Putamen (tissue), 1 donor: ENCODE results near the gene ASIC1.
A peak's percentile ranks its signal among the peaks of the same experiment; 100 is the strongest.

ENCODE experiments used
- DNase-seq: peaks from one replicate; pipeline ENCODE4 v3.0.0-alpha.2; 2016; ENCODE audit warnings: low spot score

The ASIC1 gene

DNA sequence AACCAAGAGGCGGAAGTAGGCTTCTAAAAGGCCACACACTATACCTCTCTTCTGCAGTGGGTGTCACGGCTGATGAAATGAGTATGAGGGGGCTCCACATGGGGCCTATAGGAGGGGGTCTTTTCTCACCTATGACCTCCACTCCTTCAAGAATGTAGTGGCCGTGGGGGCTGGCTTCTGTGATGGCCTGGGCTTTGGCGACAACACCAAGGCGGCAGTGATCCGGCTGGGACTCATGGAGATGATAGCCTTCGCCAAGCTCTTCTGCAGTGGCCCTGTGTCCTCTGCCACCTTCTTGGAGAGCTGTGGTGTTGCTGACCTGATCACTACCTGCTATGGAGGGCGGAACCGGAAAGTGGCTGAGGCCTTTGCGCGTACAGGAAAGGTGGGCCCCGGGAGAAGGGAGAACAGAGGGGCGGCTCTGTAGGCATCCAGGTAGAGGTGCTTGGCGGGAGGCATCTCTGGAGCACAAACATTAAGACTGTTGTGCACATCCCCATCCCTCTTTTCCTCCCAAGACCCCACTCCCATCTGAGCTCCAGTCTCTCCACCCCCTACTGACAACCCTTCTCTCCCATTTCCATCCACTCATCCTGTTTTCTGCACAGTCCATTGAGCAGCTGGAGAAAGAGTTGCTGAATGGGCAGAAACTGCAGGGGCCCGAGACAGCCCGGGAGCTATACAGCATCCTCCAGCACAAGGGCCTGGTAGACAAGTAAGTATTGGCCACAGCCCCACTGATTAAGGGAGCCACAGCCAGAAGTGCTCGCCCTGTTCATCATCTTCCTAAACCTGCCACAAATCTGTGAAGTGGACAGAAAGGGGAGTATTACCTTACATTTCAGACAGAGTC is 50.2 kb downstream of the ASIC1 start:
- DNase-seq = no peak

DNA sequence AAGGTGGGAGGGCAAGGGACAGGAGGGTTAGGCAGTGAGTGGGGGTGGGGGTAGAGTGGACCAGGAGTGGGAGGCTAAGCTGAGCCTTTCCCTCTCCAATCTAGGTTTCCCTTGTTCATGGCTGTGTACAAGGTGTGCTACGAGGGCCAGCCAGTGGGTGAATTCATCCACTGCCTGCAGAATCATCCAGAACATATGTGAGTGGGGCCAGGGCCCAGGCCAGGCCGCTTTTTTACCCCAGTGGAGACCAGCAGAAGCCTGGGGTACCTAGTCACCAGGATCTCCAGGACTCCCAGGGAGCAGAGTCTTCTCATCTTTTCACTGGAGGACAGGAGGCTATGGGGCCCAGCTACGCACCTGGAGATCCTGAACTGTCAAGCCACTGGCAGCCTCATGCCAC is 51.9 kb downstream of the ASIC1 start:
- DNase-seq = no peak

DNA sequence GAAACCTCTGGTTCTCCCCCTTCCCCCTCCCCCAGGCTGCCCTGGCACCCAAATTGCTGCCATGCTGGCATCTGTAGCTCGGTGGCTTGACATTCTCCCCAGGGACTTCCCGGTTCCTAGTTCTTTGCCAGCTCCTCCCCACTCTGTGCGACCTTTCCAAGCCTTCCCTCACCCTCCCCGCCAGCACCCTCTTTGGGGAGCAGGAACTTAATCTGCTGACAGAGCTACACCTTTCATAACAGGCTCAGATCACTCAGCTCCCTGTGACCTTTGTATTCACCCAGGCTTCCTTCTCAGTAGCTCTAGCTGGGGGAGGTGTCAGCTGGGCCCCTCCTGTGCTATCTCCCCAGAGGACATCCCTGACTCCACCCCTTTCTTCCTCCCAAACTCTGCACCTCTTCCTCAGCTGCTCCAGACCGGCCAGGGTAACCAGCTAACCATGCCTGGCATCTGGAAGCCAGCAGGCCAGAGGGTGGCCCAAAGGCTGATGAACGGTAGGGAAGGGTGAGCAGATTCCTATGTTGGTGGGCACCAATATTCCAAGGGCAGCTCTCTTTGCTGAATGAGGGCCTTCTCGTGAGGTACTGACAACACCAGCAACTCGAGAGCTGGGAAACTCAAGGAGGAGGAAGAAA is 52.8 kb downstream of the ASIC1 start:
- no peak for DNase-seq

DNA sequence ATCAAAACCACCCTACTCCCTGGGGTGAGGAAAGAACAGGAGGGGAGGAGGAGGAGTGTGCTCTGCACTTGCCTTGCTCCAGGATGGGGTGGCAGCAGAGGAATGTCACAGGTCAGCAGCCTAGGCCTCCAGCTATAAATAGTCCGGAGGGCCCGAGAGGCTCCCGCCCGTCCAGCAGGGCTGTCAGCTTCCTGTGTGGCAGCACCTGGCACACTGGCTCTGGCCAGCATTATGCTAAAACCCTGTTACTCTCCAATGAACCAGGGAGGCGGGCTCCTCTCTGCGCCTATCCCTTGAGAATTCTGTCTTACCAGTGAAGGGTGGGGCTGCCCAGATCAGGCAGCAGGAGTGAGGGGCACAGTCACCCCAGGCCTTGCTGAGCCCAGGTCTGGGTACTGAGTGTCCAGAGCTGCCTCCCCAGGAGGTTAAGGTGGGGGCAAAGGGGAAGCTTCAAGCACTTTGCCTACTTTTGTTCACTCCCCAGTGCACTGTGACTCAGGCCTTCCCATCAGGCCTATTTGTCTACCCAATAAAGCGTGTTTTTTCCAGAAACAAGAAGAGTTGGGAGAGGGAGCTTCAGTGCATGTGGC is 53.5 kb downstream of the ASIC1 start:
- DNase-seq = no peak

DNA sequence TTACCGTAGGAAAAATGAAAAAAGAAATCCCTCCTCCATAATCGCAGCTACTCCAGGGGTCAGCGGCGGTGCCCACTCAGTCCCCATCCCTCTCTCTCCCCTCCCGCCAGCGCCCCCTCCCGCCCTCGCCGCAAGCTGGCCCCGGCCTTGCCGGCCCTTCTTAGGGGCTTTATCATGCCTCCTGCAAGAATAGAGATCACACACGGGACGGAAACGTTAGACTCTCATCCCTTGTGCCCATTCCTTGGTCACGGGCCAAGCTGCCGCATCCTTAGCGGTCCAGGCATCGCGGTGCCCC is 53.9 kb downstream of the ASIC1 start:
- no peak for DNase-seq

DNA sequence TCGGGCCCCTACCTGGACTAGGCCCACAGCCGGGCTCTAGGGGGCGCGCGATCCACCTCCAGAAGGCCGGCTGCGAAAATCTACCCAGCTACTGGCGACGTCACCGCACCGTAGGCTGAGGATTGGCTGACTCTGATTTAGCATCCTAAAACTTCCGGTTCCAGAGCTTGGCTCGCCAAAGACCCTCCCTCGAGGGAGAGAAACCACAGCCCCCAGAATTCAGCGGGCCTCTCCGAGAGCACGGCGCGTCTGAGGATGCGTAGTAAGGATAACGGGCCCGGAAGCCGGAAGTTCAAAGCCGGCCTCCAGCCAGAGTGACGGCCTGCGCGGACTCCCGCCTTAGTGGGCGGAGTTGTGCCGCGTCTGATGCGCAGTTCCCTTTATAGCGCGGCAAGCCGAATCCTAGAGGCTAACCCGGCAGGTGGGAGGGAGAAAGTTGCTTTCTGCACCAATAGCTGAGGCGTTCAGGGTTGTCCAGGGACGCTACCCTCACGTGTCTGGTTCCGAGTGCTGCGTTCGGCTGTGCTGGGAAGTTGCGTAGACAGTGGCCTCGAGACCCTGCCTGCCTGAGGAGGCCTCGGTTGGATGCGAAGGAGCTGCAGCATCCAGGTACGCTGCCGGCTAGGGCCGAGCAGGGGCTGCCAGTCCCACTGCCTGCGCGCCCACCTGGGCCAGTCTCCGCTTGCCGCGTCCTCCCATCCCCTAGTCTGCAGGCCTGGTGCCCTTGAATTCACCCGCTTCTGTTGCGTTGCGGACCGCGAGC is 54.5 kb downstream of the ASIC1 start, which contains the start of gene COX14:
TSS of gene COX14 (plus strand) at position 544 of the 763 bp plus-strand sequence. CDS start 7,808 bp downstream, outside the sequence.
- DNase-seq = peak; percentile 100

DNA sequence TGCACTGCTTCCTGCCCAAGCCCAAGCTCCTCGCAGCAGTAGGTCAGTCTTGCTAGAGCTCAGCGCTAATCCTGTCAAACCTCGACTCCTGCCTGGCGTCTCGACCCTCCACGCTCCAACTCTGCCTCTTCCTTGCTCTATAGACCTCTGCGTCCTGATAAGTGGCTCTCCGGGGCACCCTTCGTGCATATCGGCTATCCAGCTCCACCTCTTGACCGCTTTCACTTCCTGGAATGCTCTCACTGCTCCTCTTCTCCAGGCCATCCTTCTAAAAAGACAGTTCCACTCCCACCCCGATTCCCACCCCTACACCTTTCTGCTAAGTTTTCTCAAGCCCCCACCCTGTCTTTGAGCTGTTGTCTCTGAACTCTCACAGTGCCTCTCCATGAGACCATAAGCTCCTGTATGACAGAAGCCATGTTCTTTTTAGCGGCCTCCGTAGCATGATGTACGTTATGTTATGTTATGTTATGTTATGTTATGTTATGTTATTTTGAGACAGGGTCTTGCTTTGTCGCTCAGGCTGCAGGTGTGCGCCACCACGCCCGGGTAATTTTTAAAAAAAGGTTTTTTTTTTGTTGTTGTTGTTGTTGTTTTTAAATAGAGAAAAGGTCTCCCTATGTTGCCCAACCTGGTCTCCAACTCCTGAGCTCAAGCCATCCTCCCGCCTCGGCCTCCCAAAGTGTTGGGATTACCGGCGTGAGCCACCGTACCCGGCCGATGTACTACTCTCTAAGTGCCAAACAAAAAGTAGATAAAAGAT is 55.2 kb downstream of the ASIC1 start:
- DNase-seq = no peak

DNA sequence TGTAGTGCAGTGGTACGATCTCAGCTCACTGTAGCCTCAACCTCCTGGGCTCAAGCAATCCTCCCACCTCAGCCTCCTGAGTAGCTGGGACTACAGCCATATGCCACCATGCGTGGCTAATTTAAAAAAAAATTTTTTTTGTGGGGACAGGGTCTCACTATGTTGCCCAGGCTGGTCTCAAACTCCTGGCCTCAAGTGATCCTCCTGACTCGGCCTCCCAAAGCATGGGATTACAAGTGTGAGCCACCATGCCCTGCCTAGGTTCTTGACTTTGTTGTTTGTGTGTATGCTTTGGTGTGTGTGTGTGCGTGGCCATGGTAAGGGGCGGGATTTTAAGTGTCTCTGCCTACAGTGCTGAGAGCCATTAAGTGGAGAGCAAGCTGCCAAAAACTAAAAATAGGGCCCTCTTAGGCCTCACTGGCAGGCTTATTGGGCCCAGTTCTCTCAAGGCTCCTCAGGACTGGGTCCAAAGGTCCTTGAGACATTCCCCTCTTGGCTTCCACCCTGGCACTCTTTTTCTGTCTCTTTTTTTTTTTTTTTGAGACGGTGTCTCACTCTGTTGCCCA is 59.7 kb downstream of the ASIC1 start:
- no peak for DNase-seq

DNA sequence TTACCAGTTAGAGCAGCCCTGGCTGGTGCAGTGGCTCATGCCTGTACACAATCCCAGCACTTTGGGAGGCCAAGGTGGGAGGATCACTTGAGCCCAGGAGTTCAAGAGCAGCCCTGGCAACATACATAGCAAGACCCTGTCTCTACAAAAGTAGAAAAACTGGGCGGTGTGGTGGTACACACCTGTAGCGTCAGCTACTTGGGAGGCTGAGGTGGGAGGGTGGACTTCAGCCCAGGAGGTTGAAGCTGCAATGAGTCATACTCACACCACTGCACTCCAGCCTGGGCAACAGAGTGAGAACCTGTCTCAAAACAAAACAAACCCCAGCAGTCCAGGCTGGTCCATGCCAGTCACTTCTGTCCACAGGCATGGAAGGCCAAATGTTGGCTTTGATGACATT is 62.0 kb downstream of the ASIC1 start:
- DNase-seq = no peak

DNA sequence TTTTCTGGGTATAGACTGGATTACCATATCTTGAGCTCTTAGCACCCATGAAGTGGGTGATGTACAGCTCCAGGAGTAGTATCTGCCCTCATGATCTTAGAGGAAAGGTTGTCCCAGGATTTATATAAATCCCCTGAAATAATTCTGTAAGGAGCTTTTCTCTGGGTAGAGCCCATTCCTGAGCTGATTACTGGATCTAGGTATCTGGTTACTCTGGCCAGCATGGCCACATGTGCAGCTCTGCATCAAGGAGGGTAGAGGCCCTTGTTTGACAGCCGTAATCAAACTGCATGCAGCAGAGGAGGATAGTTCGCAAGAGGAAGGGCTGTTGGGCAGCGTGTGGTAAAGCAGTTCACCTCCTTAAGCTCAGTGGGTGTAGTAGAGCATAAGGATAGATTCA is 63.1 kb downstream of the ASIC1 start:
- DNase-seq = no peak

DNA sequence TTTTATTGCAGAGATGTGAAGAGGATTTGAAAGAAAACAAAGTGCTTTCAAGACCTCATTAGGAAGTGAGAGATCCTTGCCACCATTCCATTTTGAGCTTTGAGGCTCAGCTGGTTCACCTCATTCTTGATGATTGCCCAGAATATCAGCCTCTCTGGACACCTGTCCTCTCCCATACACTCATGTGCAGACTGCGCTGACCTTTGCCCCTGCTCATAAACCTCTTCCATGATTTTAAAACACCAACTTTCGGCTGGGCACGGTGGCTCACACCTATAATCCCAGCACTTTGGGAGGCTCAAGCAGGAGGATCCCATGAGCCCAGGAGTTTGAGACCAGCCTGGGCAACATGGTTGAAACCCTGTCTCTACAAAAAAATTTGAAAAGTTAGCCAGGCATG is 63.6 kb downstream of the ASIC1 start:
- no peak for DNase-seq

DNA sequence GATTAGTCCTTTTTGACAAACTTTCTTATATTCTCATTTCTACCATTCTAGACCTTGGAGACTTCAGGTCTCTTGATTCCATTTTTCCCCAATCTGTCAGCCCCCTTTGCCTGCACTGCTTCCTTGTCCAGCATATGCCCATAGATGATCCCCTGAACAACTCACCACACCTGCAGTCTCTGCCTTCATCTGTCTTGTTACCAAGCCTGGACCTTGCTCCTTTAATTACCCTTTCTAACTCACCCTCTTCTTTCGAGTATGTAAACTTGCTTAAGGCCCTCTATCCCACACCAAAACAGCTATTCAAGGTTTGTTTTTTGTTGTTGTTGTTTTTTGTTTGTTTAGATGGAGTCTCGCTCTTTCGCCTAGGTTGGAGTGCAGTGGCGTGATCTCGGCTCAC is 64.2 kb downstream of the ASIC1 start:
- DNase-seq = no peak

DNA sequence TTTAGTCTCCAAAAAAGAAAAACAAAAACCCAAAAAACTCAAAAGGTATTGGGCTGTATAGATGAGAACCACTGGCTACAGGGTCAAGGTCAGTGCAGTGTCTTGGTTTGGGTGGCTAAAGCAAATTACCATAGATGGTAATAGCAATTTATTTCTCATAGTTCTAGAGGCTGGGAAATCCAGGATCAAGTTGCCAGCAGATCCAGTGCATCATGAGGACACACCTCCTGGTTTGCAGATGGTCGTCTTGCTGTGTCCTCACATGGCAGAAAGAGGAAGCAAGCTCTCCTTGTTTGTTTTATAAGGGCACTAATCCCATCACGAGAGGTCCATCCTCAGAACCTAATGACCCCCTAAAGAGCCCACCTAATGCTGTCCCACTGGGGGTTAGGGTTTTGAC is 65.8 kb downstream of the ASIC1 start:
- DNase-seq = no peak

DNA sequence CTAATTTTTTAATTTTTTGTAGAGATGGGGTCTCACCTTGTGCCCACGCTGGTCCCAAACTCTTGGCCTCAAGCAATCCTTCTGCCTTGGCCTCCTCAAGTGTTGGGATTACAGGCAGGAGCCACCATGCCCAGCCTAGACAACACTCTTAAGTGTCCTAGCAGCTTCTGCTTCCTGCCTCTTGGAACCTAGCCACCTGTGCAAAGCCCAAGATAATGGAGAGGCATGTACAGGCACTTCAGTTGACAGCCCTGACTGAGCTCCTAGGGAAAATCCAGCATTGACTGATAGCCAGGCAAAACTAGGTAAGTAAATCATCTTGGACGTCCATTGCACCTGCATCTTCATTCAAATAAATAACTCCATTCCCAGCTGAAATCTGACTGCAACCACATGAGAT is 70.2 kb downstream of the ASIC1 start:
- DNase-seq = no peak

DNA sequence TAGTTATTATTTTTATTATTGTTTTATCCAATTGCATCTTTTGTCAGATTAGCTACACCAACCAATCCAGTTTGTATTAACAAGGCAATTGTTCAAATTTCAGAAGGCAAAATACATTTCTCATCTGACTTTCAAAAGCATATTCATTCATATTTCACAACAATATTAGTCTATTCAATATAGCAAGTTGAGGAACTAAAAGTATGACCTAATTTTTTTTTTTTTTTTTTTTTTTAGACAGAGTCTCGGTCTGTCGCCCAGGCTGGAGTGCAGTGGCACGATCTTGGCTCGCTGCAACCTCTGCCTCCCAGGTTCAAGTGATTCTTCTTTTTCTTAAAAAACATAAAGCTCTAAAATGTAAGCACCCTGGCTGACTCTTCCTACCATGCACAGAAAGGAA is 71.9 kb downstream of the ASIC1 start:
- no peak for DNase-seq

DNA sequence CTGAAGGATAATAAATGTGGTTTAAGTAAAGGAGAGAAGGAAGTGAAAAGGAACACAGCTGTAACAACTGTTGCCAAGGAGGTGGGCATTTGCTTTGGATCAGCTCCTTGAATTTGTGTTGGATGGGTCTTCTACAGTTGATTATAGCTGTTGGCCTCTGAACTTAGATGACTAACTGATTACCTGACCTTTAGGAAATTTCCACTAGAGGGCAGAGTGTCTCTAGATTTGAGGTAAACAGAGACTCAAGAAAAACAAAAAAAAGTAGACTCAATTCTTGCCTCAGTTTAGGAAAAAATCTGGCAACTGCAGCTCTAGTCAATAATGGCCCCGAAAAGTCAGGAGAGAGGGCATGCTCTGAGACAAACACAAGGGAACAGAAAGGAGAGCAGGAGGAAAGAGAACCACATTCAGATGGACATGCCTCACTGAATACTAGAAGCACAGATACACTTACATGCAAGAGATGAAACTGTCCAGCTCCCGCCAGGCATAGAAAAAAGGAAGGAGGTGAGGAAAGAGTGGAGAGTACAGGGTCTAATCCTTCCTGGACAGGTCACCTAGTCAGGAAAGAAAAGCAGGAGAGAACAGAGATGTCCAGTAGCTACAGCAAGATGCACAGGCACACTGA is 75.2 kb downstream of the ASIC1 start:
- DNase-seq = no peak
